ENCODE data around the gene JAG2.

The JAG2 gene

DNA sequence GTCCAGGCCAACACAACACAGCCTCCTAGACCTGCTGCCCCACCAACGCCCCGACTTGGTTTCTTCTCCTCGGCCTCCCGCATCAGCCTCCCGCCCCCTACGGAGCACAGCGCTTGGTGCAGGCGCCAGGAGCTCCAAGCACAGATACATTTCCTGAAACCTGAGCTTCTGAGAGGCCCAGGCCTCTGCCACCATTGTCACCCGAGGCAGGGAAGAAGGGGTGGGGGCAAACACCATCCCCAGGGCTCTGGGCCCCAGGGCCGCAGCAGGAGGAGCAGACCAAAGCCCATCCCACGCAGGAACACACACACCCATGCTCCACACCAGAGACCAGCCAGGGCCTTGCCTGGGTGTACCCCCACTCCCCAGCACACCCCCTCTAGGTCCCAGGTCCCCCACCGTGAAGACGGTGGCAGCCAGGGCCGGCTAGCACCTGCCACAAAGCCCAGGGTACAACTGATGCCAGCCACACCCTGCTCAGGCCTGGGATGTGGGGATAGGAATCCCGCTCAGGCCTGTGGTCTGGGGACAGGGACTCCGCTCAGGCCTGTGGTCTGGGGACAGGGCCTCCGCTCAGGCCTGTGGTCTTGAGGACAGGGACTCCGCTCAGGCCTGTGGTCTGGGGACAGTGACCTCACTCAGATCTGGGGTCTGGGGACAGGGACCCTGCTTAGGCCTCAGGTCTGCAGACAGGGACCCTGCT, 5.4 kb downstream of the JAG2 start:
- no peak for DNase-seq

DNA sequence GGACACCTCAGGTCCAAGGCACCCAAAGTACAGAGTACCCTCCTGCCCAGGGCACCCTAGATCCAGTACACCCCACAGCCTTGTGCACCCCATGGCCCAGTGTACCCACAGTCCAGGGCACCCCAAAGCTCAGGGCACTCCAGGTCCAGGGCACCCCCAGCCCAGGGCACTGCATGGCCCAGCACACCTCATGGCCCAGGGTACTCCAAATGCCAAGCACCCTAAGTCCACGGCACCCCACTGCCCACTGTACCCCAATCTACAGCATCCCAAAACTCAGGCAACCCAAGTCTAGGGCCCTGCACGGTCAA, 6.0 kb downstream of the JAG2 start:
- DNase-seq: no peak

DNA sequence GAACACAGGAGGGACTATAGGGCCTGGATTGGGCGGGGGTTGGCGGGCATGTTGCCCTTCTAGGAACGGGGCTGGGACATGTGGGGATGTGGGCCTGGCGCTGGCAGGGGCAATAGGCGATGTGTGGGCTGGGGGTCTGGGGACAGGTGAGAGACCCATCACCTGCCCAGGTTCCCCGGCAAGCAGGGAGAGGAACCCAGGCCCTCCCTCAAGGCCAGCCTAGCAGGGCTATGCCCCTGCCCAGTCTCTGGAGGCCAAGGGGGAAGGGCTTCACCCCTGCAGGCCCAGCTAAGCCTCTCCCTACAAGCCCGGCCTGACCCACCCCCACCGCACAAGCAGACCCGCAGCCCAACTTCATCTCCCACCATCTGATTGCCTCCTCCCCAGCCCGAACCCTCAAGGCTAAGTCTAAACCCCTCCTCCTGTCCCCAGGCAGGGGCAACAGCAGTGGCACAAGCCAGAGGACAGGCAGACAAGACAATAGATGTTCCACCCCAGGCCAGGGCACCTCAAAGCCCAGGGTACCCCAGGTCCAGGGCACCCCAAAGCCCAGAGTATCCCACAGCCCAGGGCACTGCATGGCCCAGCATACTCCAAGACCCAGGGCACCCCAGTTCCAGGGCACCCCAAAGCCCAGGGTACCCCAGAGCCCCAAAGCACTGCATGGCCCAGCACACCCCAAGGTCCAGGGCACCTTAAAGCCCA, 6.5 kb downstream of the JAG2 start:
- DNase-seq: peak; percentile 72

DNA sequence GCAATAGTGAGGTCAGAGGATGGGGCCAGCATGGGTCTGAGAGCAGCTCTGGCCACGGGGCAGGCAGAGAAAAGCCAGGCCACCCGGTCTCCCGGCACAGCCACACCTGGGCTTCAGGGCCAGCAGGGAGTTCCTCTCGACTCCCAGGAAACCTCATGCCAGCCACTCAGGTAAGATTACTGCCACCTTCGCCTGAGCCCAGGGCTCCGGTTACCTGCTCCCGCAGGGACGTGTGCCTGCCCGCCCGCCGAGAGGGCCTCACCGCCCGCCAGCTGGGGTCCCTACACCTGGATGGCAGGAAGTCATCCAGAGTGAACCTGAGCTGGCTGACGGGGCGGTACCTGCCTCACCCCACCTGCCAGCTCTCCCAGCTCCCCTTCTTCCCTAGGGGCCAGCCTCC, 7.3 kb downstream of the JAG2 start:
- DNase-seq: no peak

DNA sequence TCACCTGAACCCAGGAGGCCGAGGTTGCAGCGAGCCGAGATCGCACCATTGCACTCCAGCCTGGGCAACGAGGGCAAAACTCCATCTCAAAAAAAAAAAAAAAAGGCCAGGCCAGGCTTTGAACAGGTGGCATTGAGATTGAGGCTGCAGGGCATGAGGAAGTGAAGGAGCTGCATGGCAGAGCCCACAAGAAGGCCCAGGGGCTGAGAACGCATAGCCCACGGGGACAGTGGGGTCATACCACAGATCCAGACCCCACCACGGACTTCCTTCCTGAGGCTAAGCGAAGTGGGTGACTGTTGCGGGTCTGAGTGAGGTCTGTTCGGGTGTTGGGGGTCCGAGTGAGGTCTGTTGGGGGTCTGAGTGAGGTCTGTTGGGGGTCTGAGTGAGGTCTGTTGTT, 7.8 kb downstream of the JAG2 start:
- no peak for DNase-seq

DNA sequence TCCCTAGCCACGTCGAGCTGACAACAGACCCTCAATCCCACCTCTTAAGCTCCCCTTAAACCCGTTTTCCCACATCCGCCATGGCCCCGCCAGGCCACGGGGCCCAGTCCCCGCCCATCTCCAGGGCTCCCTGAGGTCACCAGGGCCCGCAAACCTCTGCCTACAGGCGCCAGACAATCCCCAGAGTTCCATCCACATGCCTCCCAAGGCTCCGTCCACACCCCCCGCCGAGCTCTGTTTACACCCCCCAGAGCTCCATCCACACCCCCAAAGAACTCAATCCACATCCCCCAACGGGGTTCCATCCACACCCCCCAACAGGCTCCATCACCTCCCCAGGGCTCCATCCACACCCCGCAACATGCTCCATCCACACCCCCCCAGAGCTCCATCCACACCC, 9.2 kb downstream of the JAG2 start:
- DNase-seq: no peak

DNA sequence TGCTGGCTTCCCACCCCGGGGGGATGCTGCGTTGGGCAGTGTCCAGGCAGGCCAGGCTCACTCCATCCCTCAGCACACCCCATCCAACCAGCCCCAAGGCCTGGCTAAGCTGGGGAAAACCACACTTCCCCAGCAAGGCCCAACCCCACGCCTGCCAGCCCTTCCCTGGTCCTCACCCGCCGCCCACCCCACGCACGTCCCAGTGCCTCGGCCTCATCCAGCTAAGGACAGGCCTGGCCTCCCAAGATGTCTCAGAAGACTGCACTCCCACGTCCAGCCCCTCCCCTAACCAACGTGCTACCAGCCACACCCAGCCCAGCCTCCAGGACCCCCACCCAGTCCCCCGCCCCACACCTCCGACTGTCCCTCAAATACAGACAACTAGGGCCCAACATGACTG, 9.8 kb downstream of the JAG2 start:
- no peak for DNase-seq

DNA sequence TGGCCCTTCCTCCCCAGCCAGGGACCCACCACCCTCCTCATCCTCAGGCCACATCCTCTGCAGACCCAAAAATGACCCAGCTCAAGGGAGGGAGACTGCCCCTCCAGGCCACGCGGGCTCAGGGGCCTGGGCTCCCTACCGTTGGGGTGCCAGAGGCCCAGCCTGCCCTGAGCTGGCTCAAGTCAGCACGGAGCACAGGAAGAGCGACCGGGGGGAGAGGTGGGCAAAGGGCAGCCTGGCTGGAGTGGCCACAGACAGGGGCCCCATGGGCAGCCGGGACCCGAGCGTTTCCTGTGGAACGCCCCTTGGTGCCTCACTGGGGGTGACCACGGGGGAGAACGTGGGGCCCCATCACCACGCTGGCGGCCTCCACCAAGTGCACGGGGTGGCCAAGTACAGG, 10.7 kb downstream of the JAG2 start:
- no peak for DNase-seq

DNA sequence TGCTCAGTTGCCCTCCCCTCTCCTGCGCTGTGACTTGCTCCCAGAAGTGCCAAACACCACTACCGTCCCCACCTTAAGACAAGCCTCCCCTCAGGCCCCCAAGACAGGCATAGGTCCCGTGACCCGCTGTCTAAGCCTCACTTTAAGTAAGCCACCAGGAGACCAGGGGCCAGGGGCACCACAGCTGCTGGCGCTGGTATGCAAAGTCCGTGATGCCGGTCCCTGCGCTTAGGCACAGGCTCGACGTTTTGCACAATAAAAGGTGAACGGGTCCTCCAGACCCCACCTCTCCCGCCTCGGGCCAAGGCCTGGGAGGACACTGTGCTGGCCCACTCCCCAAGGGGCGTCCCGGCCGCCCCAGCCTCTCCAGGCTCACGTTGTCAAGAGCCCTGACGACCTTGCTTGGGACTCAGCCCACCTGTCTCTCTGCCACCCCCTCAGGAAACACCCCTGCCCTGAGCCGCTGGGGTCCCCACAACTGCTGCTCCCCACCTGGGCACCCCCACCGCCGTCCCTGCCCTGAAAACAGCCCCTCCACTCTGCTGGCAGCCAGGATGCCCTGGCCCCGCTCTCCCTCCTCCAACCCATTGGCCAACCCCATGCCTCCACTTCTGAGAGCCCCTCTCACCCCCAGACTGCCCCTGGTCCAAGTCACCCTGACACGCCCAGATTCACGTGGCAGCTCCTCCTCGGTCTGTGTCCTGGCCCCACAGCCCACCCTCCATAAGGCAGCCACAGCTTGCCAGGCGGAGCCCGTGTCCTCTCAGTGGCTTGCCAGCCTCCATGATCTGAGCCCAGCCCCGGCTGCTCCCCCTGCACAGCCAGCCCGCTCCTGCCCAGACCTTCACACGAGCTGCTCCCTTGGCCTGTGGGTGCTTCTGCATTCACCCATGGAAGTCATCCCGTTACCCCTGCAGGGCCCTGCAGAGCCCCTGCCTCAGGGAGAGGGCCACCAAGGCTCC, 11.9 kb downstream of the JAG2 start:
- no peak for DNase-seq

DNA sequence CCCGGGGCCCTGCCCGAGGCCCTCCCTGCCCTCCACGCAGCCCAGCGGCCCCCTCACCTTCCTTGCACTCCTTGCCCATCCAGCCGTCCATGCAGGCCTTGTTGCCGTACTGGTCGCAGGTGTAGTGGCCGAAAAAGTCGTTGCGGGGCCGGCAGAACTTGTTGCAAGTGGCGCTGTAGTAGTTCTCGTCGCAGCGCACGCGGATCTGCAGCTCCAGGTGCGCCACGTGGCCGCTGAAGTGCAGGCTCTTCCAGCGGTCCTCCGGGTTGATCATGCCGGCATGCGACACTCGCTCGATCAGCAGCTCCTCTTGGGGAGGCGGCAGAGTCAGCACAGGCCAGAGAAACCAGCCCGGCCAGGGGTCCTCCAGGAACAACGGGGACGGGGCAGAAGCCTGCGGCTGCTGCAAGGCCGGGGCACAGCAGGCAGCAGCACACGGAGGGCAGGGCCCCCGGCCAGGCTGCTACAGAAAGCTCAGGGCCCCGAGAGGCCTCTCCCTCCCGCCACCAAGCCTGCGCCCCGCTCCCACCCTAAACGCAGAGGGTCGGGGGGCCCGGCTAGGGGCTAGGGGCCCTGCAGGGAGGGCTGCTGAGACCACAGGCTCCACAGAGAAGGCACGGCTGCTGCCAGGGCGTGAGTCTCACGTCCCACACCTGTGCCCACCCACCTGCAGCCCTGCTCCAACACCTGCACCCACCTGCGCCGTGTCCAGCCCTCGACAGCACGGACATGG, 12.7 kb downstream of the JAG2 start:
- no peak for DNase-seq

DNA sequence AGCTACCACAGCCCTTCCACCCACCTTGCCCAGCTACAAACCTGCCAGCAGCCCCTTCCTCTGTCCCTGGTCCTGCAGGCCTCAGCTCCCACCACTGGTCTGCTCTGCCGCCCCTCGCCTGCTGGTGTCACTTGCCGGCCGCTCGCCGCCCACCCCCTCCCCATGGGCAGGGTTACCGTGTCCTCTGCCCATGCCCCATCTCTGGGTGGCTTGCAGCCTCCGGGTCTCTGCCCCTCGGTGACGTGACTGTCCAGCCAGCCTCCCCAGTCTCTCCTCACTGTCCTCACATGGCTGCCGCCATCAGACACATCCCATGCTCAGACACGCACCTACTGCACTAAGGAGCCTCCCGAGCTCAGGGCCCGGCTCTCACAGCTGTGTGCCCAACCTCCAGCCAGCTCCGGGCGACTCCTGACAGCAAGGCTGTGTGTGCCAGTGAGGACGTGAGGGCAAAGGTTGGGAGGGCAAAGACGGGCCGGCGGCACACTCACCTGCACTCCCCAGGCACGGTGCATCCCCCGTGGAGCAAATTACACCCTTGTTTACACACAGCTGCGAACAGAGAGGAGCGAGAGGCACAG, 13.4 kb downstream of the JAG2 start:
- no peak for DNase-seq

DNA sequence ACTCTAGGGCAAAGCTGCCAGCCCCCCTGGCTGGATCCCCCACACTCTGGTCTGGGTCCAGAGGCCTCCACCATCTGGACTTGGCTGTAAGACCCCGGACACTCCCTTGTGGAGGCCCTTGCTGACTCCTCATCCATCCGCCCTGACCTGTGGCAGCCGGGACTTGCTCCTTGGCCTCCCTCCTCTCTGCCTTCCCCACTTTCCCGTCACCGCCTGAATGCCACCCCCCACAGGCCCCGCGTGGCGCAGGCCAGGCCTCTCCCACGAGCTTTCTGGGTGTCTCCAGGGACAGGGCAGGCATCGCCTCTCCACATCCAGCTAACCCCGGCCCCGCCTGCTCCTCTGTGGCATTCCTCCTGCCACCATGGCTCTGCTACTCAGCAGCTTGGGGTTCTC, 14.1 kb downstream of the JAG2 start:
- DNase-seq: no peak

DNA sequence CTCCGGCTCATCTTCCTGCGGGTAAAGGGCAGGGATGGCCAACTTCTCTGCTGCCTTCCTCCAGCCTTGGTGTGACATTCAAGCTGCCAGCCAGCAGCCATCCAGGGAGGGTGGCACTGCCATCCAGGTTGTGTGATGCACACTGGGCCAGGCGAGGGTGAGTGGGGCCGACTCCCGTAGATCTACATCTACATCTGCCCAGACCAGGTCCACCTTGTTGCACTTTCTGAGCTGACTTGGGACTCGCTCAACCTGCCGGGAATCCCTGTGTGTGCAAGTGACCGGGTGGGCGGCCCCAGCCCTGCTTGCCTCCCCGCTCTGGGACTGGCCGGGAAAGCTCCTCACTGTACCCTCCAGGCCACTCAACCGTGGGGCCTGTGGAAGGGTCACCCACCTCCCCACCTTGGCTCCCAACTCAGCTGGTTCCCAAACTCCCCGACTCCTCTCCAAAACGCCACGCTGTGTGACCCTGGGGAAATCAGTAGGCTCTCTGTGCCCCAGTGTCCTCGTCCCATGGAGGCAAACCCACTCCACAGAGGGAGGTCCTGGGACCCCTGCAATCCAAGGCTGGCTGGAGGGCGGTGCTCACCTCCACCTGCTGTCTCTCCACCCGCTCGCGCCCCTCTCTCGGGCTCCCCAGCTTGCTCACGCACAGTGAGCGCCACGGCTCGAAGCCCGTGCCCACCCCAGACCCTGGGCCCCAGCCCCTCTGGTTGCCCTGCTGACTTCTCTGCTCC, 14.7 kb downstream of the JAG2 start:
- DNase-seq: no peak

DNA sequence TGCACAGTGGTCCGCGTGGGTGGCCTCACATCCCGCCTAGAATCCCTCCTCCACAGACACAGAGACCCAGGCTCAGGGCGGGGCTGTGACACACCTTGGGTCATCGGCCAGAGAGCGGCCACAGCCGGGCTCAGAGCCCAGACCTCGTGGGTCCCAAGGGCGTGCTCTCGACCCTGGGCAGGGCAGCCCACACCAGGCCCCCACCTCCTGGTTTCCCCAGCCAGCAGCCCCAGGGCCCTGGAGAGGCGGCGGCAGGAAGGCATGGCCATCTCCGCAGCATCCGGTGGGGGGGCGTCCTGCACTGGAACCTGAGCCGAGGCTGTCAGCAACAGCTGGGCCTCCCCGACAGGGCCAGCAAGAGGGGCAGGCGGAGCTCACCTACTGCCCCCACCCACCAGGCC, 15.2 kb downstream of the JAG2 start:
- no peak for DNase-seq

DNA sequence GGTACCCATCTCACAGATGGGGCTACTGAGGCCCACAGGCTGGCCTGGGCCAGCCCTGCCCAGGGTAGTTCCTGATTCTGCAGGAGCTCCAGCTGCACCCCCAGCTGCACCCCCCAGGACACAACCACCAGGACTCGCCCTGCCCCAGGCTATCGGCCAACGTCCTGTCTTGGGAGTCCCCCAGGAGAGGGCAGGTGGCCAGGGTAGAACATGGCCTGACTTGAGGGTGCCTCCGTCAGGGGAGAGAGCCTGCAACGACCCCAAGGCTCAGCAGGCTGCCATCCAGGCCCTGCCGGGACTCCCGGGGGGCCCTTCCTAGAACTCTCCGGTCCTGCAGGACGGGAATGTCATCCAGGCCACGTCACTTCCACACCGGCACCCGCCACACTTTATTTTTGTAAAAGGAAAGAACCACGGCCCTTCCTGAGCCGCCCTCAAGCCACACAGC, 15.8 kb downstream of the JAG2 start:
- no peak for DNase-seq

DNA sequence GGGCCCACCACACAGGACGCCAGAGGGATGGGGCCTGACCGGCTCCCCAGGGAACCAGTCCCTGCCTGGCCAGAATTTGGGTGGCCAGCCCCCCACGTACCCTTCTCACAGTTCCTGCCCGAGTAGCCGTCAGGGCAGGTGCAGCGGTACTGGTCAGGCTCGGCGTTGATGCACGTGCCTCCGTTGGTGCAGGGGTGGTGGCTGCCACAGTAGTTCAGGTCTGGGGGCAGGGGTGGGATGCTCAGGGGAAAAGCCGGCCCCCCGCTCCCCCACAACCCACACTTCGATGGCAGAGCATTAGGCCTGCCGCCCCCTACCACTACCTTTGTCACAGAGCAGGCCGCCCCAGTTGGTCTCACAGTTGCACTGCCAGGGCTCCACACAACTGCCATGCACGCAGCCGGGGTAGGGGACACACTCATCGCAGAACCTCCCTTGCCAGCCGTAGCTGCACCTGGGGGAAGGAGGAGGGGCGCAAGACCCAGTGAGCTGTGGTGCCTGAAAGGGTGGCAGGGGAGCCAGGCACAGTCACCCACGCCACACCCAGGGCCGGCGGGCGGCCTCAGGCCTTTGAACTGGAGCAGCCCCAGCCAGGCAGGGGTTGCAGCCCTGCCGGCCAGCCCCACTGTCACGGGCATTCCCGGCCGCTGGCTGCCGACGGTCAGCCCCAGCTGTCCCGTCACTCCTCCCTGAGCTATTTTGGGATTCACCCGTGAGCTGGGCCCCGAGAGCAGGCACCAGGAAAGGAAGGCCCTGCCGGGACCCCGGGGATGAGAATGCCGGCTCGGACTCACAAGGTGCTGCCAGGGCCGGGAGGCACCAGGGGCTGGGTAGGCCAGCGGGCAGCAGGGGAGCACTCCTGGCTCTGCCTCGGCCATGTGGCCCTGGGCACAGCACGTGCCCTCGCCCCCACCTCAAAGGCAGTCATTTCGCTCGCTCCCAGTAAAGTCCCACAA, 16.5 kb downstream of the JAG2 start:
- no peak for DNase-seq

DNA sequence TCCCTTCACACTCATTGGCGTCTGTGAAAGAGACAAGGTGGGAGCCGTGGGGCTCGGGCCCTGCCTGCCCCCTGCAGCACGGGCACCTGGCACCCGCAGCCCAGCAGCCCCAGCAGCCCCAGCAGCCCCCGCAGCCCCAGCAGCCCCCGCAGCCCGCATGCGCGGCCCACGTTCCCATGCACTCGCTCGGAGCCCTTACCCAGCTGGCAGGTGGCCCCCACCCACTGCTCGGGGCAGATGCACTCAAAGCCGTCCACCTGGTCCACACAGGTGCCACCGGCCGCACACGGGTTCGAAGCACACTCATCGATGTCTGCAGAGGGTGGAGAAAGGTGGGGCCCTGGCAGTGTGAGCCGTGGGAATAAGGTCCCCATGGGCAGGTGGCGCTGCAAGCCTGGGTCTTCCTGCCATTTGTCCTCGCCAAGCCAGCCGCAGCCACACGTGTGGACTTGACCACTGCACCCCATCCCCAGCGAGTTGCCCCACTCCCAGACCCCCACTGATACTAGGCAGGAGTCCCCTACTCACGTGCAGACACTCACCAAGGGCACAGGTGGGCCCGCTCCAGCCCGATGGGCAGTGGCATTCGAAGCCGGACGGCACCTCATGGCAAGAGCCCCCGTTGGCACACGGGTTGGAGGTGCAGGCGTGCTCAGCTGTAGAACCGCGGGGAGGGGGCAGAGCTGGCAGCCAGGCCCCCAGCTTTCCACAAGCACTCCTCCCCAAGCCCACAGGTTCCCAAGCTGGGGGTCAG, 17.3 kb downstream of the JAG2 start:
- DNase-seq: no peak

DNA sequence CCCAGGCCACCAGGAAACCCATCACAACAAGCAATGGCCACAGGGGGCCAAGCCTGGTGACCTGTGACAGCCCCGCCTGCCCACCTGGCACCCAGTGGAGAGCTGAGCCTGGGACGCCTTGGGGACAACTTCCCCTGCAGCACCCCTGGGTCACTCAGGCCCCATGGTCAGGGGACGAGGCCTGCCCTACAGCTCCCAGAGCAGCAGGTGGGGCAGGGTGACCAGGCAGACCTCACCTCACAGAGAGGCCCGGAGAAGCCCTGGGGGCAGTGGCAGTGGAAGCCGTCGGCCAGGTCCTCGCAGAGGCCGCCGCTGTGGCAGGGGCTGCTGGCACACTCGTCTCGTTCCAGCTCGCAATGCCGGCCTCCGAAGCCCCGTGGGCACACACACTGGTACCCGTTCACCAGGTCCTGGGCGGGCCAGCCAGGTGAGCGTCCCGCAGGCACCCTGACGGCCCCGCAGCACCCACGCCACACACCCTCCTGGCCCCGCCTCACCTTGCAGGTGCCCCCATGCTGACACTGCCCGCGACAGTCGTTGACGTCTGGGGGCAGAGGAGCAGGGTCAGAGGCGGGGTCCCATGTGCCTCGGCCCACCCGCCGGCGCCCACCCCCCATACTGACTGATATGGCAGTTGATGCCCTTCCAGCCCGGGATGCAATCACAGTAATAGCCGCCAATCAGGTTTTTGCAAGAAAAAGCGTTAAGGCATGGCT, 18.1 kb downstream of the JAG2 start:
- DNase-seq: no peak

DNA sequence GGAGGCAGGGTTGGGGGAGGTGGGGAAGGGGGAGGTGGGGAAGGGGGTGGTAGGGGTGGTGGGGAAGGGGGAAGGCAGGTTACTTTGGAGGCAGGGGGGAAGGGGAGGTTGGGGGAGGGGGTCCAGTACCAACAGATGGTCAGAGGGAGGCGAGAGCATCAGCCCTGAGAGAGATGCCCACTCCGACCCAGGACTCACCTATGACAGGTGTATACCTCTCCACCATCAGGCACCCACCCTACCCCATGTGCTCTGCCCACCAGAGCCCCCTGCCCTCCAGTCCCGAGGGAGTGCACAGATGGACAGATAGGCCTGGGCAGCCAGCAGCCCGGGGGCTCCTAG, 18.6 kb downstream of the JAG2 start:
- no peak for DNase-seq

Data from activated effector memory CD4-positive, alpha-beta T cell treated with anti-CD3 and anti-CD28 coated beads, Interleukin-2, amount 50 U/mL, for 16 hours (primary cell).